ENCODE measurements around the gene GPR179.

The GPR179 gene, protein sequence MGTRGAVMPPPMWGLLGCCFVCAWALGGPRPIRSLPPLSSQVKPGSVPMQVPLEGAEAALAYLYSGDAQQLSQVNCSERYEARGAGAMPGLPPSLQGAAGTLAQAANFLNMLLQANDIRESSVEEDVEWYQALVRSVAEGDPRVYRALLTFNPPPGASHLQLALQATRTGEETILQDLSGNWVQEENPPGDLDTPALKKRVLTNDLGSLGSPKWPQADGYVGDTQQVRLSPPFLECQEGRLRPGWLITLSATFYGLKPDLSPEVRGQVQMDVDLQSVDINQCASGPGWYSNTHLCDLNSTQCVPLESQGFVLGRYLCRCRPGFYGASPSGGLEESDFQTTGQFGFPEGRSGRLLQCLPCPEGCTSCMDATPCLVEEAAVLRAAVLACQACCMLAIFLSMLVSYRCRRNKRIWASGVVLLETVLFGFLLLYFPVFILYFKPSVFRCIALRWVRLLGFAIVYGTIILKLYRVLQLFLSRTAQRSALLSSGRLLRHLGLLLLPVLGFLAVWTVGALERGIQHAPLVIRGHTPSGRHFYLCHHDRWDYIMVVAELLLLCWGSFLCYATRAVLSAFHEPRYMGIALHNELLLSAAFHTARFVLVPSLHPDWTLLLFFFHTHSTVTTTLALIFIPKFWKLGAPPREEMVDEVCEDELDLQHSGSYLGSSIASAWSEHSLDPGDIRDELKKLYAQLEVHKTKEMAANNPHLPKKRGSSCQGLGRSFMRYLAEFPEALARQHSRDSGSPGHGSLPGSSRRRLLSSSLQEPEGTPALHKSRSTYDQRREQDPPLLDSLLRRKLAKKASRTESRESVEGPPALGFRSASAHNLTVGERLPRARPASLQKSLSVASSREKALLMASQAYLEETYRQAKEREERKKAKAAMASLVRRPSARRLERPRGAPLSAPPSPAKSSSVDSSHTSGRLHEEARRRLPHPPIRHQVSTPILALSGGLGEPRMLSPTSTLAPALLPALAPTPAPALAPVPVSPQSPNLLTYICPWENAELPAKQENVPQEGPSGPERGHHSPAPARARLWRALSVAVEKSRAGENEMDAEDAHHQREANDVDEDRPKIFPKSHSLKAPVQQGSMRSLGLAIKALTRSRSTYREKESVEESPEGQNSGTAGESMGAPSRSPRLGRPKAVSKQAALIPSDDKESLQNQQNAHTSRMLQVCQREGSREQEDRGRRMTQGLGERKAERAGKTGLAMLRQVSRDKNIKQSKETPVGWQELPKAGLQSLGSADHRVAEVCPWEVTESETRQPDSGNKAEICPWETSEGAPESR (N-terminal part only)

DNA sequence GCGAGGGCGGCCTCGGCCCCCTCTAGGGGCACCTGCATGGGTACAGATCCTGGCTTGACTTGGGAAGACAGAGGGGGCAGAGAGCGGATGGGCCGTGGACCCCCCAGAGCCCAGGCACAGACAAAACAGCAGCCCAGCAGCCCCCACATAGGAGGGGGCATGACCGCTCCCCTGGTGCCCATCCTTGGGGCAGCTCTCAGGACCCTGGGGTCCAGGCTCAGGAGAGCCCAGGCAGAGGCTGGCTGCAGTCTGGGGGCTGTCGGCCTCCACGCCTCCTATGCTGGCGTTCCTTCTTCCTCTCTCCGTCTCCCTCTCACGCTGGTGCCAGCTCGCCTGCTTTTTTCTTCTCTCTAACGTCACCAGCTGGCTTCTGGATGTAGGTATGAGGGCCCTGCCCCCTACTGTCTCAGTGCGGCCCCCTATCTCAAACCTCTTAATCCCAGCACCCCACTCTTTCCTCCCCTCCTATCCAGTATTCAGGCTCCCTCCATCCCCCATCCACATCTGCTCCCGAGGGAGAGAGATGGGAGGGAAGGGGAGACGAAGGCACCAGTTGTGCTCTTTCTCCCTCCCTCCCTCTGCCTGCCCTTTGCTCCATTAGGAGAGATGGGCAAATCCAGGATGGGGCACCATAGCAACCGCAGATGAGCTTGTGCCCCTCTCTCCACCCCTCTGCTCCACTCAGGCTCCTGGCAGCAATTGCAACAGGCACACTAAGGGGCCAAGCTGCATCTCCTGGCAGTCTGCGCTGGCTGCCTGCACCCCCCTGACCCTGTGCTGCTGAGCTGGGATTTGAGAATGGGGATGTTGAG is at the start of gene GPR179:
TSS of gene GPR179 (minus strand) at position 349 of the 812 bp plus-strand sequence. CDS start at position 182, 167 bp downstream.
- DNase-seq: no peak

DNA sequence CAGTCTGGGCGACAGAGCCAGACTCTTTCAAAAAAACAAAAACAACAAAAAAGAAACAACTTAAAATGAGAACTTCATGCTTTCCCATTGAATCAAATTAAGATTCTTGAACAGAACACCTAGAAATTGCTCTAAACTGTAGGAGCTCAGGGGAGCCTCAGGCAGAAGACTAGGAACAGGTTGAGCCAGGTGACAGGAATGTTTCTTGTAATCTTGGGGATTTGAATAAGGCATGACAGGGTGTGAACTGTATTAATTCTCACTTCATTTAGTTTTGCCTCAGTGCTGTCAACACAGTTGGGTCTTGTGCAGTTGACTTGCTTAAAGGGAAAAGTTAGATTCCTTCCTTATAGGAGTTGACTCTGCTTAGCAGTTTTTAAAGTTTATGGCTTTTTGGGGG is 35.7 kb upstream of the GPR179 start:
- DNase-seq: no peak

DNA sequence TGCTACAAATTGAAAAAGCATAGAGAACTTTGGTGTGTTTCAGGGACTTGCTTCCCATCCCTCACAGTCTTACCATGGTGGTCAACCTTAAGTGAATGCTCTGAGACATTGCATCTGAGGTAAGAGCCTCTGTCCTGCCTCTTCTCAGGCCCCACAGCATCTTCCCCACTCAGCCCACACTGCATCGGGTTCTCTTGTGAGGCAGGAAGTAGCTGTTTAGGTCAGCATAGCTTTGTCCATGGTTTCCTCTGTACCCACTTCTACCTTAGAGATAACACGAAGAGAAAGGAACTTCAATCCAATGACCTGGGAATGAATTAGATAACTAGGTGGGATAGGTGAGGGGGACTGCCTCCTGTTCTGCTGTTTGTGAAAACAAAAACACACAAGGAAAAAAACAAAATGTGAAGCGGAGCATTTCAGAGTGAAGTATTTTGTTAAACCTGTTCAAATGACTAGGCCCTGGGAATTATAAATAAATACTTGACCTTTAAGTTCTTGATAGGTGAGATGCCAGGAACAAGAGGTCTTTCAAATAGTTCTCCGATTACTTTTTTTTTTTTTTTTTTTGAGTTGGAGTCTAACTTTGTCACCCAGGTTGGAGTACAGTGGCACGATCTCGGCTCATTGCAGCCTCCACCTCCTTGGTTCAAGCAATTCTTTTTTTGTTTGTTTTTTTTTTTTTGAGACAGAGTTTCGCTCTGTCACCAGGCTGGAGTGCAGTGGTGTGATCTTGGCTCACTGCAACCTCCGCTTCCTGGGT is 25.5 kb upstream of the GPR179 start:
- no peak for DNase-seq

DNA sequence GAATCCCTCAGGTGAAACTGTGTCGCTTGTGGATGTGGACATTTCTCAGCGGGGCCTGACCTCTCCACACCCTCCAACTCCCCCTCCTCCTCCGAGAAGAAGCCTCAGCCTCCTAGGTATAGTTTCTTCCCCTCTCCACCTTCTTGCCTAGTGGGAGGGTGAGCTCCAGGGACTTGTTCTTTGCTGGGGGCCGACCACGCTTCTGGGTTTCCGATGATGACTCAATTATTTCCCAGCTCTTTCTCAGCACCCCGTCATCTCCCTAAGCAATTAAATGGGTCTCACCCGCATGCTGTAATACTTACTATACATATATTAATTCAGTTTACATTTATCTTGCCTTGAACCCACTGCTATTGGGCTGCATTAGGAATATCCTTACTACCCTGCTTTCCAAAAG is 21.0 kb upstream of the GPR179 start:
- DNase-seq: no peak

DNA sequence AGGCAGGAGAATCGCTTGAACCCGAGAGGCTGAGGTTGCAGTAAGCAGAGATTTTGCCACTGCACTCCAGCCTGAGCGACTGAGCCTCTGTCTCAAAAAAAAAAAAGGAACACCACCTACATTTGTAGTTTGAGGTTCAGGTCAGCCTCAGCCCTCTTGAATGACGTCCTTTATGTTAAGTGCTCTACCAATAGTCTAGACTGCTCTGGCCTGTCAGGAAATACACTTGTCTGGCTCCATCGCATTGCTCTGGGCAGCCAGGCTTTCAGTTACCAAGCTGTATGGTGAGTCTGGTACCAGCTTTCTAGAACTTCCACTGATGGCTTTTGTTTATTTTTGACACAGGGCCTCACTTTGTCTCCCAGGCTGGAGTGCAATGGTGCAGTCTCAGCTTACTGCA is 19.3 kb upstream of the GPR179 start:
- no peak for DNase-seq

DNA sequence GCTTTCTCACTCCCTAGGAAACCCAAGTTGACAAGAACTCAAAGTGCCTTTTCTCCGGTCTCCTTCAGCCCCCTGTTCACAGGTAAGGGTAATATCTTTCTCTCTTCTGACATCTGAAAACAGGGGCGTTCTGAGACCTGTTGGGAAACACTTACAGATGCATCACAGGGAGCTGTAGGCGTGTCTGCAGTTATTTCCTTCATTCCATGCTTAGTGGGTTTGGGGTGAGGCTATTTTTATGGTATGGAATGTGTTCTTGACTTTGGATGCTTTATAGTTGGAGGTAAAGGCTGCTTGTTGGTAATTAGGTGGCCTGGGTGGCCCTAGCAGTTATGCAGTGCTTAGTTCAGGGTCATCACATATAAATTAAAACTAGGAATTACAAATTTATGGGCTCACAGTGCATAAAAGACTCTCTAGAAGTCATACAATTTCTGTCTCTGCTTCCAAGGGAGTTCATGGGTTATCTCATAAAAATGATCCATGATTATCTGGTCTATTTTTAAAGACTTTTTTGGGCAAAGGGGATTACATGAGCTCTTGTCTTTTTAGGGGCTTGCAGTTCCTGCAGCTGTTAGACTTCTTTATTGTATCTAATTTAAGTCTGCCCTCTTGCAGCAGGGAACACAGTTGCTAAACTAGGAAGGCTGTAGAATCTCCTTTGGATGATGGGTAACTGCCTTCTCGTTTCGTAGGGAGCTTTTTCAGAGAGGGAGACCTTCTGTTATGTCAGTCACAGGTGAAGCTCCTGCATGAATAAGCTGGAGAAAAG is 18.1 kb upstream of the GPR179 start:
- DNase-seq: no peak

DNA sequence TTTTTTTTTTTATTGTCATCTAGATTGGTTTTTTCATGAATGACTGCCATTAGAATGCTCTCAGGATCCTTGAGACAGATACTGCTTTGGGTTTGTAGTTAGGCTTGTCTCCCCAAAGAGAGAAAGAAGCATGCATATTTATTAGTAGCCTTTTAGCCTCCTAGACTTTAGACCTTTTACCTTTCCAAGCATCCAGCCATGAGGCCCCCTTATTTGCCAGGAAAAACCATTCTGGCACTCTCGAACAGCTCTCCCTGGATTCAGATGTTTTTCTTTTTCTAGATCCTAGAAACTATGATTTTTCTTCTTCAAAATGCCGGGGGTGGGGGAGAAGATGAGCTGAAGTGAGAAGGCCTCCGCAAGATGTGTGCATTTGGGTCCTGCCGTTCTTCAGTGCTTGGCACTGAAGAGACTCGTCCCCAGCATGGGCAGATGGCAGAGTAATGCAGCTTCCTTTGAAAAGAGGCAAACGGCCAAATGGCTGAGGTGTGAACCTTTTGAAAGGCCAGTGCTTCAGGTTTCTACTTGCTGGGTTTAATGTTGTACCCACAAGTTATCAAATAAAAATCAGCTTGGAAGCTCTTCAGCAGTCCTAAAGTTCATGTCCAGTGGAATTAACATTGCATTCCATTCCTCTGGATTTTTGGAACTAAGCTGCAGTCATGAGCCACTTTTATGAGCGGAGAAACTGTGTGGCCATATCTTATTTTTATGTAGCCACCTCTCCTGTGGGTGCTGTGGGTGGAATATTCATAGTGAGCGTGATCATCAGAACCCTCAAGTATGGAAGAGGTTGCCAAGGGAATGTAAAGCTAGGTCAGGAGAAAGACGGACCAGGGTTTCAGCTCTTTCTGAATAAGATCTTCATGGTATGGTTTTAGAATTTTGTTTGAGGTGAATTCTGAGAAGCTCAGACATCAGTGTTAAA is 15.1 kb upstream of the GPR179 start:
- DNase-seq: no peak

DNA sequence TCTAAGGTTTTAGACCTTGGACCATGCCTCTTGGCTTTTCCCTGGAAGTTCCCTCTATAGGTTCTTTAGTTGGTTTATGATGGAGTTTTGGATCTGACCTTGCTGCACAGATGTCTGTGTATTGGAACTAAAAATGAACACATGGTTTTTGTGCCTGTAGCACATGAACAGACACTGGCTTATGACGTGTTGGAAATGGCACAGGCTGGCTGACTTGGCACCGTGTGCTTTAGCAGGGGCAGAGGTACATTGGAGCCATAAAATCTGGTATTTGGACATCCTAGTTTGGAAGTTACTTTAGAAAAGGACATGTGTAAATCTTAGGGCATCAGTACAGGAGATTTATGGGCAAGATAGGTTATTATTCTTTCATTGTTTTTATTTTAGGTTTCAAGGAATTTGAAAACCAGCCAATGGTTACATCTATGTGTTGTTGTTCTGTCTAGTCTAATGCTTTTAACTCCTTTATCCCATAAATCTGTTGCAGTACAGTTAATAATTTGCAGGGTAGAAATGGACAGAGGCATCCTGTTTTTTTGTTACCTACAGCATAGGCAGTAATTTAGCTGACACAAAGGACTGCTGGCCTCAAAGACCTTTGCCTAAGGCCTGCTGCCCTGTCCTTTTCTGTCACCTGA is 13.8 kb upstream of the GPR179 start:
- DNase-seq: no peak

DNA sequence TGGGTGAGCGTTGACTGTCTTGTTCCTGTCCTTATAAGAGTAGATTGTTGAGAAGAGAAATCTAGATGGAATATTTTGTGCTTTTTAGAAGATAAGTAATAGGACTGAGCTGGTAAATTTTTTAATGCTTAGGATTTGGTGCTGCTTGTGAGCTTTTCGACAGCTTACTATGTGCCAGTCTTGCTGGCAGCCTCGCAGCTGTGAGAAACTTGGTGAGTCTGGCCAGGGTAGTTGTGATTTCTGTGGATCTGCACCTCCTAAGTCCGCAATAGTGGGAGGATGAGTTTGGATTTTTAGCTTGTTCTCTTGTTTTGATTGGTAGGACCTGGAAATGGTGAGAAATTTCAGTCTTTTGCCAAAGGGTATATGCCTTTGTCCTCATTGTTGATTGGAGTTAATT is 11.5 kb upstream of the GPR179 start:
- no peak for DNase-seq

DNA sequence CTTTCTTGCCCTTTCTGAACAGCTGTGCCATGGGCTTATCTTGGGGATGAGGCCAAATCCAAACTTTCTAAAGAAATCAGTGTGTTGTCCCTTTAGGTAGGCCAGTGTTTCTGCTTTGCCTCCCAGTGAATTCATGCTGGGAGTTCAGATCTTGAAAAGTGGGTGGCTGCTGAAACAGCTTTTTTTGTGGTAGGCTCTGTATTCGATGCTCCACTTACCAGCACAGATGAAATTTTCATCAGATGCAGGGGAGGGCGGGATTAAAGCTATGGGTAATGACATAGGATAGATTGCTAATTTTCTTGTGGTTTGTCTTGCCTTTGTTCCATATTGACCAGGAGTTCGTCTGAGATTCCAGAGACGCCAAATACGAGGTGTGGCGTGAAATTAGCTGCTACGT is 10.7 kb upstream of the GPR179 start:
- no peak for DNase-seq

DNA sequence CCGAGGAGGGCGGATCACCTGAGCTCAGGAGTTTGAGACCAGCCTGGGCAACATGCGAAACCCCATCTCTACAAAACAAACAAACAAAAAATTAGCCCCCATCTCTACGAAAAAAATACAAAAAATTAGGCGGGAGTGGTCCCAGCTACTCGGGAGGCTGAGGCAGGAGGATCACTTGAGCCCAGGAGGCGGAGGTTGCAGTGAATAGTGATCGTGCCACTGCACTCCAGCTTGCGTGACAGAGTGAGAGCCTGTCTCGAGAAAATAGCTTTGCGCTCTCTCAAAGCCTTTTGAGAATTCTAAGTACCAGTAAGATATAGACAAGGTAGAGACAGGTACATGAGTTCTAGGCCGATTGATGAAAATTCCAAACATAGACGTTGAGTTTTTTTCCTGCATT is 9.9 kb upstream of the GPR179 start:
- DNase-seq: no peak

DNA sequence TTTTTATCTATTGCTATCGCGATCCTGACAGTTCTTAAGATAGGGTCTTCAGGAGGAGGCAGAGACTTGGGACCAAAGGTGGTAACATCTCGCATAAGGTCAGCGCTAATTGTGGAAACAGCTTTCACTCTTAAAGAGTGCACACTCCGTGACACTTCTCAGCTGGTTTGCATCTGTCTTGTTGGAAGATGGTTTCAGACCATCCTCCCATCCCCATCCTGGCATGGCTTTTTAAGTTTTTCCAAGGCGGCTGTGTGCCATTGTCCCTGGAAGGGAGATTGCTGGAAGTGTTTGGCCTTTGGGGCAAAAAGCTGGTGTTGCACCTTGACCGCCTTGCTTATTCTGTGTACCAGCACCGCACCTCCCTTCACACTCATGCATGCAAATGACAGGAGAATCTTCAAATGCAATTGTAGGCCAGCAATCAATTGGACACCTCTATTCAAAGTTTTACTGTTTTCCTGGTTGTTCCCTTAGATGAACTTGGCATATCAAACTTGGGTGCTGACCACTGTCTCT is 9.4 kb upstream of the GPR179 start:
- no peak for DNase-seq

DNA sequence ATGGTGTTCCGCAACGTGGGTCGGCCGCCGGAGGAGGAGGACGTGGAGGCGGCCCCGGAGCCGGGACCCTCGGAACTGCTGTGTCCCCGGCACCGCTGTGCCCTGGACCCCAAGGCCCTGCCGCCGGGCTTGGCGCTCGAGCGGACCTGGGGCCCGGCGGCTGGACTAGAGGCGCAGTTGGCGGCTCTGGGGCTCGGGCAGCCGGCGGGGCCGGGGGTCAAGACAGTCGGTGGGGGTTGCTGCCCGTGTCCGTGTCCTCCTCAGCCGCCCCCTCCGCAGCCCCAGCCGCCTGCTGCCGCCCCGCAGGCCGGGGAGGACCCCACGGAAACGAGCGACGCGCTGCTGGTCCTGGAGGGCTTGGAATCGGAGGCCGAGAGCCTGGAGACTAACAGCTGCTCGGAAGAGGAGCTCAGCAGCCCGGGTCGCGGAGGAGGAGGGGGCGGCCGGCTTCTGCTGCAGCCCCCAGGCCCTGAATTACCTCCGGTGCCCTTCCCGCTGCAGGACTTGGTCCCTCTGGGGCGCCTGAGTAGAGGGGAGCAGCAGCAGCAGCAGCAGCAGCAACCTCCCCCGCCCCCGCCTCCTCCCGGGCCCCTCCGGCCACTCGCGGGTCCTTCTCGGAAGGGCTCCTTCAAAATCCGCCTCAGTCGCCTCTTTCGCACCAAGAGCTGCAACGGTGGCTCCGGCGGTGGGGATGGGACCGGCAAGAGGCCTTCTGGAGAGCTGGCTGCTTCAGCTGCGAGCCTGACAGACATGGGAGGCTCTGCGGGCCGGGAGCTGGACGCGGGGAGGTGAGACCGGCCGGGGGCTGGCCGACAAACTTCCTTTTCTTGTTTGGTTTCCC is 8.7 kb upstream of the GPR179 start:
- no peak for DNase-seq

DNA sequence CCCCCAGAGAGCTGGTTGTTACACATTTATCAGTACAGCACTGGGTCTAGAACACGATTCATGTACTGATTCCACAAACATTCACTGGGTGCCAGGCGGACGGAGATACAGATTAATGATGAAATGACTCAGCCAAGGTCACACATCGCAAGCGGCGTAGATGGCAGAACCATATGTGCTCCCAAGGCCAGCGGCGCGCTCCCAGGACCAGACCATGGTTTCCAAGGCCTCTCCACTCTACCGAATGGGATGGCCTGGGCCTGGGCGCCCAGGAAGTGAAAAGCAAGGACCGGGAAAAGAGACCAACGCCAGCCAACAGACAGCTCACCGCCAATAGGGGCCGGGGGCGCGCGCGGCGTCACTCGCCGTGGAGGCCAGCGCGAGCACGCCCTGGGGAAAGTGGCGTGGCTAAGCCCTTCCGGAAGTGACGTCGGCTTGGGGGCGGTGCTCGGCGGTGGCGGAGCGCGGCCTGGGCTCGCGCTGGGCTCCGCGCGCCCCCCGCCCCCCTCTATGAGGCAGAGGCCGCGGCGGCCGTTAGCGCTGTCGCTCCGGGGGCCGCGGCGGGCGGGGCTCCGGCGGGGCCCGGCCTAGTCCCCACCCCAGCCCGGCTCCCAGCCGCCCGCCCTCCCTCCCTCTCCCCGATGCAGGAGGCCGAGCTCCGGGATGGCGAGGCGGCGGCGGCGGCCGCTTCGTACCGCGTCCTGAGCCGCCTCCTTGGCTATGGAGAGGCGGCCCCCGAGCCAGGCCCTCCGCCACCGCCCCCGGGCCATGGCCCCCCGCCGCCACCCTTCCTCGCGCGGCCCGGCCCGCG is 7.9 kb upstream of the GPR179 start, which contains the start of gene SOCS7:
TSS of gene SOCS7 (plus strand) at position 433 of the 811 bp plus-strand sequence. CDS start at position 642, 209 bp downstream.
- peak; percentile 86 to 93 for DNase-seq

DNA sequence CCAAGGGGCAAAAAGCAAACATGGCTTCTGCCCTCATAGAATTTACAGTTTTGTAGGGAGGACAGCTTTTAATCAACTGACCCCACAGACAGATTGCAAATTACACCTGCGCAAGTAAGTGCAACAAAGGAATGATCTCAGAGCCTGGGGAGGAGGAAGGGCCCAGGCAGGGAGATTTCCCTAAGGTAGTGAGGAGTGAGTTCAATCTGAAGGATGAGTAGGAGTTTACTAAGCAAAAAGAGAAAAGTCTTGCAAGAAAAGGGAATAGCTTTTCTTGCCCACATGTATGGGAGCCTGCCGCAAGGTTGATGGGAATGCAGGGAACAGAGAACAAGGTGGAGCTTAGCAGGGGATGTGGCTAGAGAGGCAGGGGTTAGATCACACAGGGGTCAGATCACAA is 6.3 kb upstream of the GPR179 start:
- no peak for DNase-seq

DNA sequence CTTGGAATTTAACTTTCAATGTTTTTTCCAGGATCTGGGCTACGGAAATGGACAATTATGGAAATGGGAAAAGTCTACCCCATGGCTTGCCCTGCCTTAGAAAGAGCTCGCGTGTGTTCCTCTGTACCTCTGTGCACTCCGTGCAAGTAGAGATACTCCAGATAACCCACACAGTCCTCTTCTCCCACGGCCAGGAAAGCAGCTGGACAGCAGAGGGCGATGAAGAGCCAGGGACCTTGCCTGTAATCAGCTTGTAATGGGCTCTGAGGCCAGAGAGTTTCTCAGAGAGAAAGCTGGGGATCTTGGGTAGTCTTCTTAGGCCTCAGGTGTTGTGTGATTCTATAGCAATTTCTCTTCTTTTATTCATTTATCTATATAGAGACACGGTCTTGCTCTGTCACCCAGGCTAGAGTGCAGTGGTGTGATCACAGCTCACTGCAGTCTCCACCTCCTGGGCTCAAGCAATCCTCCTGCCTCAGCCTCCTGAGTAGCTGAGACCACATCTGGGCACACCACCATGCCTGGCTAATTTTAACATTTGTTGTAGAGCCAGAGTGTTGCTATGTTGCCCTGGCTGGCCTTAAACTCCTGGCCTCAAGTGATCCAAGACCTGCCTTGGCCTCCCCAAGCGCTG is 5.5 kb upstream of the GPR179 start:
- DNase-seq: peak; percentile 21 to 82
